ENCODE measurements around the gene PLEKHG4. TPM values are rescaled to one million over a fixed set of nuclear protein-coding genes. Genes with fewer than 3 reads are reported as not detected.

The PLEKHG4 gene
- total RNA-seq, 1 donor from 2014 or later: 3.4 TPM

- no peak for DNase-seq
- H3K36me3 Mint-ChIP-seq (ENCODE audit: unreplicated experiment): no peaks in the 10 kb centered on the region
- no peak for TF ChIP-seq CTCF (IDR thresholded peaks at IDR 0.05; ENCODE audit: partially characterized antibody, unreplicated experiment)
- no peak overlapping the region for H3K4me3 Mint-ChIP-seq (ENCODE audit: unreplicated experiment)
- peaks cover 5% of the 10 kb centered on the region for H3K9me3 Mint-ChIP-seq (ENCODE audit: unreplicated experiment)
- no peaks in the 10 kb centered on the region for H3K4me1 Mint-ChIP-seq (ENCODE audit: low read depth, unreplicated experiment)
- no peak overlapping the region for H3K27ac Mint-ChIP-seq (ENCODE audit: unreplicated experiment)
- peaks cover 6% of the 10 kb centered on the region for H3K27me3 Mint-ChIP-seq (ENCODE audit: unreplicated experiment)
These were observed 12.1 kb downstream of the PLEKHG4 start for GRCh38 chr16:67291461-67291860.

- peaks cover 6% of the 10 kb centered on the region for H3K27me3 Mint-ChIP-seq (ENCODE audit: unreplicated experiment)
- no peaks in the 10 kb centered on the region for H3K36me3 Mint-ChIP-seq (ENCODE audit: unreplicated experiment)
- peaks cover 5% of the 10 kb centered on the region for H3K9me3 Mint-ChIP-seq (ENCODE audit: unreplicated experiment)
These were observed 14.9 kb downstream of the PLEKHG4 start for GRCh38 chr16:67294171-67294757.

GRCh38 chr16:67294938-67295361 is 15.6 kb downstream of the PLEKHG4 start:
- TF ChIP-seq CTCF (IDR thresholded peaks at IDR 0.05; ENCODE audit: partially characterized antibody, unreplicated experiment): no peak
- H3K4me3 Mint-ChIP-seq (ENCODE audit: unreplicated experiment): no peak overlapping the region
- no peak for DNase-seq
- H3K9me3 Mint-ChIP-seq (ENCODE audit: unreplicated experiment): peaks cover 5% of the 10 kb centered on the region
- no peaks in the 10 kb centered on the region for H3K4me1 Mint-ChIP-seq (ENCODE audit: low read depth, unreplicated experiment)
- H3K27me3 Mint-ChIP-seq (ENCODE audit: unreplicated experiment): peaks cover 6% of the 10 kb centered on the region
- H3K36me3 Mint-ChIP-seq (ENCODE audit: unreplicated experiment): no peaks in the 10 kb centered on the region
- no peak overlapping the region for H3K27ac Mint-ChIP-seq (ENCODE audit: unreplicated experiment)

More at GRCh38 chr16:67294171-67294757, 14.9 kb downstream of the PLEKHG4 start:
- TF ChIP-seq CTCF (IDR thresholded peaks at IDR 0.05; ENCODE audit: partially characterized antibody, unreplicated experiment): no peak
- DNase-seq: no peak
- no peaks in the 10 kb centered on the region for H3K4me1 Mint-ChIP-seq (ENCODE audit: low read depth, unreplicated experiment)
- no peak overlapping the region for H3K27ac Mint-ChIP-seq (ENCODE audit: unreplicated experiment)
- H3K4me3 Mint-ChIP-seq (ENCODE audit: unreplicated experiment): no peak overlapping the region

- H3K4me1 Mint-ChIP-seq (ENCODE audit: low read depth, unreplicated experiment): no peaks in the 10 kb centered on the region
- H3K27ac Mint-ChIP-seq (ENCODE audit: unreplicated experiment): no peak overlapping the region
- DNase-seq: no peak
These were observed 17.1 kb downstream of the PLEKHG4 start for GRCh38 chr16:67296420-67296819.

More at GRCh38 chr16:67296420-67296819, 17.1 kb downstream of the PLEKHG4 start:
- no peak for TF ChIP-seq CTCF (IDR thresholded peaks at IDR 0.05; ENCODE audit: partially characterized antibody, unreplicated experiment)
- H3K4me3 Mint-ChIP-seq (ENCODE audit: unreplicated experiment): no peak overlapping the region
- H3K36me3 Mint-ChIP-seq (ENCODE audit: unreplicated experiment): no peaks in the 10 kb centered on the region
- peaks cover 4% of the 10 kb centered on the region for H3K27me3 Mint-ChIP-seq (ENCODE audit: unreplicated experiment)
- peaks cover 5% of the 10 kb centered on the region for H3K9me3 Mint-ChIP-seq (ENCODE audit: unreplicated experiment)
